H1 (cell line): ENCODE data around the gene FSIP1. TPM values are rescaled to one million over a fixed set of nuclear protein-coding genes. Genes with fewer than 3 reads are reported as not detected.

Experiments used
- CTCF ChIA-PET: fragments of 300-600 bp; sonication (Branson Sonifier 250); formaldehyde crosslinking; loops from one replicate; lab custom pipeline; 2021; ENCODE audit not compliant: partially characterized antibody; lab: Charles Lee
- POLR2A ChIA-PET: fragments of 300-600 bp; sonication (Branson Sonifier 250); formaldehyde crosslinking; loops from one replicate; lab custom pipeline; 2021; ENCODE audit warnings: inconsistent platforms; ENCODE audit not compliant: partially characterized antibody; lab: Charles Lee
- DNase-seq, 2 experiments: peaks; one replicate each; pipeline versions ENCODE4 v3.0.0 to v3.0.0-alpha.2; 2010 to 2022; ENCODE audit warnings: low spot score in 2 of 2, low read depth in 1 of 2, mixed read lengths in 1 of 2
- FAIRE-seq: peaks from 2 replicates; lab custom pipeline; 2011; peaks lifted over from hg19 to GRCh38; lab: Jason Lieb, UNC
- H2AFZ ChIP-seq: 2 replicates; pipeline ENCODE4 v1.8.1; 2012; ENCODE audit warnings: low read length, inconsistent platforms
- H2AK5ac ChIP-seq: 2 replicates; pipeline ENCODE4 v1.6.1; 2013; ENCODE audit warnings: low read depth, low read length
- H2BK120ac ChIP-seq: replicated peaks from 2 replicates; pipeline ENCODE3; 2013; ENCODE audit warnings: low read depth, low read length, inconsistent platforms
- H2BK12ac ChIP-seq: 2 replicates; pipeline ENCODE4 v1.6.1; 2013; ENCODE audit warnings: low read depth, low read length
- H2BK15ac ChIP-seq: 2 replicates; pipeline ENCODE4 v1.6.1; 2013; ENCODE audit warnings: low read length
- H2BK20ac ChIP-seq: 2 replicates; pipeline ENCODE4 v1.6.1; 2013; ENCODE audit warnings: low read length
- H2BK5ac ChIP-seq: 2 replicates; pipeline ENCODE4 v1.6.1; 2013; ENCODE audit warnings: low read depth, low read length
- H3K14ac ChIP-seq: 2 replicates; pipeline ENCODE4 v1.6.1; 2013; ENCODE audit warnings: inconsistent platforms; ENCODE audit not compliant: insufficient read length
- H3K18ac ChIP-seq: 2 replicates; pipeline ENCODE4 v1.6.1; 2013; ENCODE audit warnings: low read length; ENCODE audit errors: extremely low read depth
- H3K23ac ChIP-seq: 2 replicates; pipeline ENCODE4 v1.6.1; 2013; ENCODE audit warnings: inconsistent platforms; ENCODE audit not compliant: insufficient read length
- H3K23me2 ChIP-seq: 2 replicates; pipeline ENCODE4 v1.6.1; 2013; ENCODE audit warnings: low read depth, low read length
- H3K27ac ChIP-seq: 2 replicates; pipeline ENCODE4 v1.6.1; 2011; ENCODE audit warnings: low read depth, low read length, inconsistent platforms
- H3K27me3 ChIP-seq, 4 experiments: replicated peaks in 1 of 4; 1 replicate in 1 of 4; 2 replicates in 3 of 4; pipeline versions ENCODE4 v1.6.1 to v1.8.1; 2011 to 2013; ENCODE audit warnings: low read length in 3 of 4, mild to moderate bottlenecking in 3 of 4, inconsistent platforms in 2 of 4, mixed read lengths in 2 of 4, moderate library complexity in 1 of 4; ENCODE audit not compliant: control insufficient read depth in 3 of 4, insufficient read depth in 3 of 4; ENCODE audit errors: extremely low read depth in 1 of 4
- H3K36me3 ChIP-seq, 4 experiments: 2 replicates each; pipeline versions ENCODE4 v1.6.1 to v1.8.1; 2011 to 2013; ENCODE audit warnings: mild to moderate bottlenecking in 4 of 4, low read length in 3 of 4, moderate library complexity in 2 of 4, control low read depth in 1 of 4, inconsistent platforms in 1 of 4; ENCODE audit not compliant: insufficient read depth in 4 of 4, control insufficient read depth in 2 of 4
- H3K4ac ChIP-seq: replicated peaks from 2 replicates; pipeline ENCODE3; 2013; ENCODE audit warnings: low read length, low read depth, mixed read lengths, inconsistent platforms; ENCODE audit not compliant: insufficient read length
- H3K4me1 ChIP-seq, 4 experiments: replicated peaks in 1 of 4; 1 replicate in 1 of 4; 2 replicates in 3 of 4; pipeline versions ENCODE4 v1.6.1 to v1.8.1; 2011 to 2013; ENCODE audit warnings: low read length in 3 of 4, inconsistent platforms in 2 of 4, mixed read lengths in 1 of 4; ENCODE audit not compliant: insufficient read depth in 4 of 4, control insufficient read depth in 3 of 4
- H3K4me2 ChIP-seq, 2 experiments: 2 replicates each; pipeline versions ENCODE4 v1.6.1 to v1.8.1; 2011 to 2013; ENCODE audit warnings: low read depth in 2 of 2, low read length in 2 of 2, control low read depth in 1 of 2, inconsistent platforms in 1 of 2, mild to moderate bottlenecking in 1 of 2; ENCODE audit not compliant: insufficient read depth in 1 of 2
- H3K4me3 ChIP-seq, 4 experiments: fragments of 200-600, 300-600 bp in 1 of 4; sonication (generic), shearing (Covaris generic), sonication (Bioruptor Twin) in 1 of 4; 2 replicates each; pipeline versions ENCODE4 v1.5.1 to v1.8.1; 2011 to 2016; ENCODE audit warnings: low read length in 4 of 4, low read depth in 3 of 4, control low read depth in 2 of 4, inconsistent platforms in 2 of 4, mild to moderate bottlenecking in 2 of 4, mixed read lengths in 1 of 4, moderate library complexity in 1 of 4; ENCODE audit not compliant: insufficient read depth in 2 of 4; ENCODE audit errors: extremely low read depth in 1 of 4
- H3K56ac ChIP-seq: replicated peaks from 2 replicates; pipeline ENCODE3; 2013; ENCODE audit warnings: low read depth, mild to moderate bottlenecking, mixed read lengths, low read length, inconsistent platforms; ENCODE audit not compliant: insufficient read length
- H3K79me1 ChIP-seq: 2 replicates; pipeline ENCODE4 v1.6.1; 2013; ENCODE audit warnings: low read depth, low read length, control low read depth
- H3K79me2 ChIP-seq, 2 experiments: 2 replicates each; pipeline versions ENCODE4 v1.6.1 to v1.8.1; 2012 to 2013; ENCODE audit warnings: low read length in 2 of 2, mild to moderate bottlenecking in 2 of 2, inconsistent platforms in 1 of 2; ENCODE audit not compliant: insufficient read depth in 2 of 2, control insufficient read depth in 1 of 2
- H3K9ac ChIP-seq, 4 experiments: replicated peaks in 1 of 4; 1 replicate in 1 of 4; 2 replicates in 3 of 4; pipeline versions ENCODE4 v1.6.1 to v1.8.1; 2011 to 2013; ENCODE audit warnings: low read depth in 3 of 4, low read length in 3 of 4, control low read depth in 2 of 4, mild to moderate bottlenecking in 2 of 4, moderate library complexity in 2 of 4, inconsistent platforms in 1 of 4; ENCODE audit errors: extremely low read depth in 1 of 4
- H3K9me3 ChIP-seq, 2 experiments: 2 replicates each; pipeline versions ENCODE4 v1.6.1 to v1.8.1; 2012 to 2013; ENCODE audit warnings: mild to moderate bottlenecking in 2 of 2, moderate library complexity in 2 of 2, control low read depth in 1 of 2, inconsistent platforms in 1 of 2, low read depth in 1 of 2, low read length in 1 of 2, mixed read lengths in 1 of 2; ENCODE audit not compliant: insufficient read depth in 2 of 2
- H4K20me1 ChIP-seq, 2 experiments: replicated peaks in 1 of 2; 2 replicates each; pipeline versions ENCODE3 to v1.8.1; 2011 to 2013; ENCODE audit warnings: inconsistent platforms in 2 of 2, low read length in 2 of 2, mild to moderate bottlenecking in 1 of 2; ENCODE audit not compliant: insufficient read depth in 2 of 2, control insufficient read depth in 1 of 2
- H4K5ac ChIP-seq: 2 replicates; pipeline ENCODE4 v1.6.1; 2013; ENCODE audit warnings: low read length, low read depth, mixed read lengths, inconsistent platforms; ENCODE audit not compliant: insufficient read length
- H4K8ac ChIP-seq: 2 replicates; pipeline ENCODE4 v1.8.0; 2013; ENCODE audit warnings: mild to moderate bottlenecking, moderate library complexity, low read length, inconsistent platforms; ENCODE audit not compliant: insufficient read depth; ENCODE audit errors: extremely low read depth
- H4K91ac ChIP-seq: replicated peaks from 2 replicates; pipeline ENCODE3; 2013; ENCODE audit warnings: low read length, mixed read lengths, inconsistent platforms; ENCODE audit not compliant: insufficient read length
- CEBPB ChIP-seq: IDR thresholded peaks from 2 replicates; pipeline ENCODE4 v1.6.1; 2012; ENCODE audit warnings: low read depth, low read length
- CHD2 ChIP-seq: IDR thresholded peaks from 2 replicates; pipeline ENCODE4 v1.6.1; 2012; ENCODE audit warnings: low read length, improper control_type of control experiment
- GABPA ChIP-seq: IDR thresholded peaks from 2 replicates; pipeline ENCODE4 v1.6.1; 2011; ENCODE audit warnings: mild to moderate bottlenecking, low read length, moderate library complexity, borderline replicate concordance; ENCODE audit not compliant: insufficient read depth
- GTF2F1 ChIP-seq: IDR thresholded peaks from 2 replicates; pipeline ENCODE4 v1.6.1; 2012; ENCODE audit warnings: low read depth, low read length, improper control_type of control experiment, borderline replicate concordance
- RBBP5 ChIP-seq: IDR thresholded peaks from 2 replicates; pipeline ENCODE4 v1.7.1; 2012; ENCODE audit warnings: low read depth, mild to moderate bottlenecking, inconsistent platforms, low read length, moderate library complexity, borderline replicate concordance
- SIX5 ChIP-seq: IDR thresholded peaks from 2 replicates; pipeline ENCODE4 v1.6.1; 2011; ENCODE audit warnings: mild to moderate bottlenecking, low read depth, low read length
- SP2 ChIP-seq: IDR thresholded peaks from 2 replicates; pipeline ENCODE4 v1.6.1; 2012; ENCODE audit warnings: mild to moderate bottlenecking, low read length, inconsistent platforms
- SUZ12 ChIP-seq: fragments of 200-600 bp; sonication (generic); IDR thresholded peaks from 2 replicates; pipeline ENCODE4 v1.6.1; 2012; ENCODE audit warnings: mild to moderate bottlenecking, inconsistent platforms, low read length, moderate library complexity, mixed read lengths
- TAF7 ChIP-seq: optimal IDR thresholded peaks from 2 replicates; pipeline ENCODE3; 2011; ENCODE audit warnings: low read depth, mild to moderate bottlenecking, inconsistent platforms, low read length, moderate library complexity, borderline replicate concordance
- ZNF274 ChIP-seq: IDR thresholded peaks from 2 replicates; pipeline ENCODE4 v1.7.0; 2012; ENCODE audit warnings: low read length, borderline replicate concordance; ENCODE audit errors: extremely low read depth
- WGBS, 2 experiments: shearing (Covaris generic) in 1 of 2; methylation state at CpG; one replicate each; pipeline versions ENCODE4 v1.1.6 to v1.1.7; 2013 to 2015; ENCODE audit warnings: low lambda C conversion rate in 2 of 2, mixed read lengths in 2 of 2, inconsistent platforms in 1 of 2, low coverage in 1 of 2, missing lambda C conversion rate in 1 of 2; ENCODE audit not compliant: insufficient replicate concordance in 2 of 2, insufficient coverage in 1 of 2, insufficient read length in 1 of 2; ENCODE audit errors: extremely low coverage in 1 of 2, missing lambda C conversion rate in 1 of 2; 5-methylcytosine and 5-hydroxymethylcytosine counted together
- polyA plus RNA-seq, 7 experiments: library from polyadenylated mRNA; depleted of rRNA in 3 of 7; stranded (reverse) in 5 of 7; unstranded in 2 of 7; fragments of >200 nt in 5 of 7; fragments of 200-250 nt in 2 of 7; gene quantifications; 1 replicate in 5 of 7; 2 replicates in 1 of 7; 4 replicates in 1 of 7; pipeline versions ENCODE4 v1.2.1 to v1.2.3, GENCODE V29; 2011 to 2013; ENCODE audit warnings: missing spikeins in 2 of 7, mixed read lengths in 2 of 7
- total RNA-seq: library from RNA; stranded (reverse); fragmentation: NEBNext Ultra II Directional; extraction: Animal tissue kit (Norgen Biotek cat#: 25700); gene quantifications from 2 replicates; pipeline ENCODE4 v1.2.1, GENCODE V29; 2021

FSIP1 gene
- total and polyA plus RNA-seq, 2 of the 8 experiments (the other 6 are each of a cell fraction or from before 2014, with no cell fraction given) = 0.18 to 1.3 TPM

- Histone ChIP-seq H4K20me1 (no peaks in the 10 kb centered on the region), H3K36me3 (no peaks in the 10 kb centered on the region), H3K79me1 (no peaks in the 10 kb centered on the region), H4K5ac (no peak overlapping the region), H3K9ac (no peak overlapping the region), H3K9me3 (no peaks in the 10 kb centered on the region), H2BK20ac (no peak overlapping the region), H3K14ac (no peak overlapping the region), H4K91ac (no peak overlapping the region), H3K27ac (no peak overlapping the region), H2BK15ac (no peak overlapping the region), H3K4ac (no peak overlapping the region), H2AK5ac (no peak overlapping the region), H2BK5ac (no peak overlapping the region), H3K18ac (no peak overlapping the region), H2BK12ac (no peak overlapping the region), H3K4me2 (no peak overlapping the region), H3K23me2 (no peaks in the 10 kb centered on the region; the same call in 1 of the 2 replicates), H3K79me2 (no peaks in the 10 kb centered on the region), H2BK120ac (no peak overlapping the region), H3K4me1 (peaks cover 0 to 5% (median 2%) of the 10 kb centered on the region in 4 experiments; a peak in 3 of 7 replicates), H3K23ac (no peak overlapping the region), H2AFZ (no peak overlapping the region), H4K8ac (no peak overlapping the region), H3K56ac (no peak overlapping the region), H3K4me3 (no peak overlapping the region), H3K27me3 (no peaks in the 10 kb centered on the region)
- DNase-seq (no peak), FAIRE-seq (no peak)
- CTCF ChIA-PET = interaction anchor here (1.0 to 5.5 kb wide), 5 partner anchors 16 to 90 kb away, joined by 3 to 89 read pairs (median 4); no protein-coding TSS in a partner anchor
- POLR2A ChIA-PET = no interaction called here
- TF ChIP-seq CHD2 = no peak
- no peak for TF ChIP-seq ZNF274
- no peak for TF ChIP-seq RBBP5
- TF ChIP-seq CEBPB = no peak
- no peak for TF ChIP-seq SIX5
- TF ChIP-seq GABPA = no peak
- TF ChIP-seq SUZ12 = no peak
- TF ChIP-seq TAF7 = no peak
- no peak for TF ChIP-seq GTF2F1
- no peak for TF ChIP-seq SP2
- WGBS, 2 experiments = 90% methylated on average over 2 of the region's 2 CpGs; no CpG with 5 or more reads in 1 of the 2 experiments
Measured at GRCh38 chr15:39687965-39688364, 94.7 kb downstream of the FSIP1 start.
